HG03095 (cell line): ENCODE data around the gene TMEM208.

ENCODE experiments used
- ATAC-seq: cut with Tn5 transposase; IDR thresholded peaks from one replicate; pipeline ENCODE4 v1.9.1; 2021; ENCODE audit warnings: moderate library complexity; ENCODE audit not compliant: unreplicated experiment

The TMEM208 gene

DNA sequence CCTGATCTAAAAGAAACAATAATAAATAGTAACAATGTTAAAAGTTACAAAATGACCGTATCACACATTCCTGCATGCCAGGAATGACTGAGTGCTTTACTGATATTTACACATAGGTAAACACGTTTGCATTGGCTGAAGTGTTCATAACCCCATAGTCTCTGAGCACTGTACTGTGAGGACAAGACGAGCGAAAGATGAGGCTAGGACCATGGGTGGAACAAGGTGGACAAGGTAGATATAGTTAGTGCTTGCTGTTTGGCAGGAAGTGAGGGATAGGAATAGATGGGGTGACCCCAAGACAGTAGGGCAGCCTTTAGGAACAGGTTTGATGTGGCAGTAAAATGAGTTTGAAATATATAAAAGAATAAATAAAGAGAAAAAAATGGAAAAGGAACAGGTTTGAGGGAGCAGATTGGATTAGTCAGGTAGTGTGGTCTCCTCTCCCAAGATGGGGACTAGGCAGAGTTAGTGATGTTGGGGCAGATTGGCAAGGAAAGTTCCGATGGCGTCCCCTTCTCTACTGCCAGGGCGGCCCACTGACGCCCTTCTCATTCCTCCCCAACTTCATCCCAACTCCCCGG, 35.4 kb upstream of the TMEM208 start:
- ATAC-seq: no peak

DNA sequence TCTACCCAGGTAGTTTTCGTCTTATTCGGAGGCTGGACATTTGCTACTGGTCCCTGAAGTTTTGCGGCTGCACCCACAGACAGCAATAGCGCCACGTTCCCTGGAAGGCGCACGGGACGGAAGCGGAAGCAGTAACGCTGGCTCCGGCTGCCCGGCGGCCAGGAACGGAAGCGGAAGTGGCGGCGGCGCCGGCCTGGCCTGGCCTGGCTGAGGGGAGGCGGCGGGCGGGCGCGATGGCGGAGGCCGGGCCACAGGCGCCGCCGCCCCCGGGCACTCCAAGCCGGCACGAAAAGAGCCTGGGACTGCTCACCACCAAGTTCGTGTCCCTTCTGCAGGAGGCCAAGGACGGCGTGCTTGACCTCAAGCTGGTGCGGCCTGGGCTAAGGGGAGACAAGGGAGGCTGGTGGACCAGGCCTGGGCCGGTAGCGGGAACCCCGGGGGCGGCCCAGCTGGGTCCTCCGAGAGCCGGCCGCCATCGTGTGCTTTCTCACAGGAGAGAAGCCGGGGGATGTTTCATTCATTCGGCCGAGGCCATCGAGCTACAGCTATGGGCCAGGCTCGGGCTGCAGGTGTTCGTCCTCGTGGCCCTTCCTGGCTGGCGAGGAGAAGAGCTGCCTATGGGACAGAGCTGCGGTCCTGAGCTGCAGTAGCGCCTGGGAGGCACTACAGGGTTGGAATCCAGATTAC, 34.8 kb upstream of the TMEM208 start, which contains the start of gene E2F4:
E2F4 (plus strand) TSS at position 161 of the 687 bp plus-strand sequence; CDS start at position 234, 73 bp downstream.
- peak; percentile 78 for ATAC-seq

DNA sequence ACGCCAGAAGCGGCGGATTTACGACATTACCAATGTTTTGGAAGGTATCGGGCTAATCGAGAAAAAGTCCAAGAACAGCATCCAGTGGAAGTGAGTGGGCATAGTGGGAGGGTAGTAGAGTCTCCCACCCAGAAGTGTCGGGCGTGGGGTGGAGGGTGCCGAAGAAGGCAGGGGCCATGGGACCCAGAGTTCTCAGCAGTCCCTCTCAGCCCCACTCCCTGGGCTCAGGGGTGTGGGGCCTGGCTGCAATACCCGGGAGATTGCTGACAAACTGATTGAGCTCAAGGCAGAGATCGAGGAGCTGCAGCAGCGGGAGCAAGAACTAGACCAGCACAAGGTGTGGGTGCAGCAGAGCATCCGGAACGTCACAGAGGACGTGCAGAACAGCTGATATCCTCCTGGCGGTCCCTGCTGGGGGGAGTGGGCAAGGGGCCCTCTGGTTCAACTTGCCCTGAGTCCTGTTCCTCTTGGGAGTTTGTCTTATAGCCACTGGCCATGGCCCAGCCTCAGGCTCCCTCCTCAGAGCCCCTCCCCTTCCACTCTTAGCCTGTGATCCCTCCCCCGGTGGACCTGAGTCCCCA, 34.1 kb upstream of the TMEM208 start:
- ATAC-seq: no peak

DNA sequence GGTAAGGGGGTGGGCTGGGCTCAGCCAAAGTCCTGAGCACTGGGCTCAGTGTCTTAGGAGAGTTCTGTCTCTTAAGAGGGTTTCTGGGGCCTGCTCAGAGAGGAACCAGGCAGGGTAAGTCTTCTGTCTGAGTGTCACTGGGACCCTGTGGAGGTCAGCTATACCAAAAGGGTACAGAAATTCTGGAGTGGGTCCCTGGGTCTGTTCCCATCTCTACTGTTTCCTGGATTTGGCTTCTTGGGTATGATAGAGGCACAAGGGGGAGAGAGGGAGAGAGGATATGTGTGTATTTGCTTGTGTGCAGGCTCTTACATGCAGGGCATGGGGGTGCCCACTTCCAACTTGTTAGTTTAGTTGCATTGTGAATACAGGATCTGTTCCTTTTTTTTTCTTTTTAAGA, 33.4 kb upstream of the TMEM208 start:
- ATAC-seq: no peak

DNA sequence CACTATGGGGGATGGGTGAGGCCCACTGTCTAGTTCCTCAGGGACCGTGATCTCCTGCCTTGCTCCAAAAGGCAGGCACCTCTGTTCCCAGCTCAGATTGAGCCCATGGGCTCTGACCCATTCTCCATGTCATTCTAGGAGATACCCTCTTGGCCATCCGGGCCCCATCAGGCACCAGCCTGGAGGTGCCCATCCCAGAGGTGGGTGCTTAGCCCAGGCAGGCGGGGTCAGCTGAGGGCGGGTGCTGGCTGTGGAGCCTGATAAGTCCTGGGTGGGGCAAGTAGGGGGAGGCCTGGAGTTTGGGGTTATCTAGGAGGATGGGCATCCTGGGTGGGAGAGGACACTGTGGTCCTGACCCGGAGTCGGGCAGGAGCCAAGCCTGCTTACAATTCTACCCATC, 32.7 kb upstream of the TMEM208 start:
- no peak for ATAC-seq

DNA sequence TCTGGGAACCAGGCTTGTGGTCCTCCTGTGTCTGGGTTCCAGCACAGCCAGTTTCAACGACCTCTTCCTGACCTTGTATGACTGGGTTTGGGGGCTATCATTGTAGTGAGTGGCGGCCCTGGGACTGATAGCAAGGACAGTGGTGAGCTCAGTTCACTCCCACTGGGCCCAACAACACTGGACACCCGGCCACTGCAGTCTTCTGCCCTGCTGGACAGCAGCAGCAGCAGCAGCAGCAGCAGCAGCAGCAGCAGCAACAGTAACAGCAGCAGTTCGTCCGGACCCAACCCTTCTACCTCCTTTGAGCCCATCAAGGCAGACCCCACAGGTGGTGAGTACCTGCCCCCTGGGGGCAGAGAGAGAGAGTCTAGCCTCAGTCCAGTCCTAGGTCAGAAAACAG, 31.3 kb upstream of the TMEM208 start:
- no peak for ATAC-seq

DNA sequence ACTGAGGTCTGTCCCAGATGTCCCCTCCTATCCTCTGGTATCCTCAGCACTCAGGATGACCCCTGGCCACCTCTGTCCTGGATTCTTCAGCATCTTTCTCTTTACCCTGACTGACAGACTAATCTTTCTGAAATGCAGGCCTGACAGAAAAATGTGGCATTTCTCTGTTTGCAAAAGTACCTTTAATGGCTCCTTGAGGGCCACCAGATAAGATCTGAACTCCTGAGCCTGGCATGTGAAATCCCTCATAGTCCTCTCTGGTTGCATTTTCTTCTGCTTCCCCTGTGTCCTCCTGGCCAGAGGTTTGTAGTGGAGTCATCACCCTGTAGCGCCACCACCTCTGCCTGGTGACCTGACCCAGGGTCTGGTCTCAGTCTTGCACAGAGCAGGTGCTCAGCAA, 30.0 kb upstream of the TMEM208 start:
- no peak for ATAC-seq

DNA sequence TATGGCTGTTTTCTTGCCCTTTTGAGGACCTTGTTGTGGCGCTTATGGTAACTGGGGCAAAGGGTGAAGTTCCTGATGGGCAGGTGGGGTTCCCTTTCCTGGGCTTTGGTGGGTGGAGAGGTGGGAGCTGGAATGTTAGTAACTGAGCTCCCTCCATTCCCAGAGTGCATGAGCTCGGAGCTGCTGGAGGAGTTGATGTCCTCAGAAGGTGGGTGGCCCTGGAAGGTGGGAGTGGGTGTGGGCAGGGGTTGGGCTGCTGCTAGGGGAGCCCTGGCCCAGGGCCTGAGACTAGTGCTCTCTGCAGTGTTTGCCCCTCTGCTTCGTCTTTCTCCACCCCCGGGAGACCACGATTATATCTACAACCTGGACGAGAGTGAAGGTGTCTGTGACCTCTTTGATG, 29.2 kb upstream of the TMEM208 start:
- no peak for ATAC-seq

DNA sequence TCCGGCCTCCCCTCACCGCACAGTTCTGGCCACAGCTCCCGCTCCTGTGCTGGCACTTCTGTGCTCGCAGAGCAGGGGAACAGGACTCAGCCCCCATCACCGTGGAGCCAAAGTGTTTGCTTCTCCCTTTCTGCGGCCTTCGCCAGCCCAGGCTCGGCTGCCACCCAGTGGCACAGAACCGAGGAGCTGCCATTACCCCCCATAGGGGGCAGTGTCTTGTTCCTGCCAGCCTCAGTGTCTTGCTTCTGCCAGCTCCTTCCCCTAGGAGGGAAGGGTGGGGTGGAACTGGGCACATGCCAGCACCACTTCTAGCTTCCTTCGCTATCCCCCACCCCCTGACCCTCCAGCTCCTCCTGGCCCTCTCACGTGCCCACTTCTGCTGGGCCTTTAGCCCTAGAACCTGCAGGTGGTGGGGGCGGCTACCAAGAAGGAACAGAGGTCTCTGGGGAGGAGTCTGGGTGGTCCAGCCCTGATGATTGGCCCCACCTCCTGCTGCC, 28.6 kb upstream of the TMEM208 start:
- ATAC-seq: no peak

DNA sequence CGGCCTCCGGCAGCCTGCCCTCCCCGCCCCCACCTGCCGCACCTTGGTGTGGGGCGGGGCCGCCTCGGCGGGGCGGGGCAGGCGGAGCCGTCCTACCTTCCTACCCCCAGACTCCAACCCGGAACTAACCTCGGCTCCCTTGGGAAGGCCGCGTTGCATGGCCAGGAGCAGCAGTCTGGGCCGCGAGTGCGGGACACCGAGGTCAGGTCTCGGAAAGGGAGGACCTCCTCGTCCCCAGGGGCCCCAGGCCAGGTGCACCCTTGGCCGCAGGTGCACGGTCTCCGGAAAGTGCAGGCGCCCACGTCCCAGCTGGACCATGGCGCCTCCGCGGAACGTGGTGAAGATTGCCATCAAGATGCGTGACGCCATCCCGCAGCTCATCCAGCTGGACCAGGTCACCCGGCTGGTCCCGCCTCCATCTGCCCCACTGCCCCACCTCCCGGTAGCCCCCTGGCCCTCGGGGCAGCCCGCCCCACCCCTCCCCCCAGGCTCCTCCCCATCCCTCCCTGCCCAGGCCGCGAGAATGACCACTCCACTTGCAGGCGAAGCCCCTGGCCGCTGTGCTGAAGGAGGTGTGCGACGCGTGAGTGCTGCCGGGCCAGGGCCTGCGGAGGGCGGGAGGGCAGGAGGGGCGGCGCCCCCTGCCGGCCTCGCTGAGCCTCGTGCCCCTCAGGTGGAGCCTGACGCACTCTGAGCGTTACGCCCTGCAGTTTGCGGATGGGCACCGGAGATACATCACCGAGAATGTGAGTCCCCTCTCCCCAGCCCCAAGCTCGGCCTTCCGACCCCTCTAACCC, 27.7 kb upstream of the TMEM208 start, which contains the start of gene ELMO3:
ELMO3 (plus strand) TSS at position 121 of the 797 bp plus-strand sequence; CDS start at position 317, 196 bp downstream.
- ATAC-seq: no peak

DNA sequence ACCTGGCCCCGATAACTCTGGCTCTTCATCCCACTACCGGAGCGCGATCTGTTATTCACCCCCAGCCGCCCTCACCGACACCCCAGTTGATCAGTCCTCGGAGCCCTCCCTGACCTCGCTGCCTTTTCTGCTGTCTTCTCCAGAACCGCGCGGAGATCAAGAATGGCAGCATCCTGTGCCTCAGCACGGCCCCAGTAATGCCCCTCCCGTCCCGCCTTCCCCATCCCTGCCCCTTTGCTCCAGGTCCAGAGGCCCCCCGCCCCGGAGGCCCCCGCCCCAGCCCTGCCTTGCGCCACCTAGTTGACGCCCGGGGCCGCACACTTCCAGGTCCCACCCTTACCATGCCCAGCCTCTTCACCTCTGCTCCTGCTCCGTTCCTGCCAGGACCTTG, 27.1 kb upstream of the TMEM208 start:
- ATAC-seq: no peak

DNA sequence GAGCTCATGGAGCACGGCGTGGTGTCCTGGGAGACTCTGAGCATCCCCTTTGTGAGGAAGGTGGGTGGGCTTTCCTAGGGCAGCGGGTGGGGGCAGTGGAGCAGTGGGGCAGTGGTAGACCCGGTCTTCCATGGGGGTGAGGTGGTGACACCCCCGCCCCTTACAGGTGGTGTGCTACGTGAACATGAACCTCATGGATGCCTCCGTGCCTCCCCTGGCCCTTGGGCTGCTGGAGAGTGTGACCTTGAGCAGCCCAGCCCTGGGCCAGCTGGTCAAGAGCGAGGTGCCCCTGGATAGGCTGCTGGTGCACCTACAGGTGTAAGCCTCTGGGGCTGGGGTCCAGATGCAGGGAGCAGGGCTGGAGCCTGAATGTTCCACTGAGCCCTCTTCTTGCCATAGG, 26.4 kb upstream of the TMEM208 start:
- no peak for ATAC-seq

DNA sequence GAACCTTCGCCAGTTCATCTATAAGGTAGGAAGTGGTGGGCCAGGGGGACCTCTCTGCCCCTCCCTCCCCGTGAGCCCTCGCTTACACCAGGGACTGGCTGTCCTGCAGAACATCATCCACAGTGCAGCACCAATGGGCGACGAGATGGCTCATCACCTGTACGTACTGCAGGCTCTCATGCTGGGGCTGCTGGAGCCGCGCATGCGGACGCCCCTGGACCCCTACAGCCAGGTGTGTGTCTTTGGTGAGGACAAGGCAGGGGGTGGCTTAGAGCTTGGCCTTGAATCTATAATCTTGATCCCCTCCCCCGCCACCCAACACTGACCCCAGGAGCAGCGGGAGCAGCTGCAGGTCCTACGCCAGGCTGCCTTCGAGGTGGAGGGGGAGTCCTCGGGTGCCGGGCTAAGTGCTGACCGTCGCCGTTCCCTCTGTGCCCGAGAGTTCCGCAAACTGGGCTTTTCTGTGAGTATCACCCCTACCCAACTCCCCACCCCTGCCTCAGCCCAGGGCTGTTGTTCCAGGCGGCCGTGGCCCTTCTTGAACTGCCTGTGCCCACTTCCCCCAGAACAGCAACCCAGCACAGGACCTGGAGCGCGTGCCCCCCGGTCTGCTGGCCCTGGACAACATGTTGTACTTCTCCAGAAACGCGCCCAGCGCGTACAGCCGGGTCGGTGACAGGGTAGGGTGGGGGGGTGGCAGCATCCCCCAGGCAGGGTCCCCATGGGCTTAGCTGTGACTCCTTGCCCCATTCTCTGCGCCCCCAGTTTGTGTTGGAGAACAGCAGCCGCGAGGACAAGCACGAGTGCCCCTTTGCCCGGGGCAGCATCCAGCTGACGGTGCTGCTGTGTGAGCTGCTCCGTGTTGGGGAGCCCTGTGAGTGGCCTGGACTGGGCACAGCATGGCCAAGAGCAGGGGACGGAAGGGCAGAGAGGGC, 25.3 kb upstream of the TMEM208 start:
- ATAC-seq: no peak

DNA sequence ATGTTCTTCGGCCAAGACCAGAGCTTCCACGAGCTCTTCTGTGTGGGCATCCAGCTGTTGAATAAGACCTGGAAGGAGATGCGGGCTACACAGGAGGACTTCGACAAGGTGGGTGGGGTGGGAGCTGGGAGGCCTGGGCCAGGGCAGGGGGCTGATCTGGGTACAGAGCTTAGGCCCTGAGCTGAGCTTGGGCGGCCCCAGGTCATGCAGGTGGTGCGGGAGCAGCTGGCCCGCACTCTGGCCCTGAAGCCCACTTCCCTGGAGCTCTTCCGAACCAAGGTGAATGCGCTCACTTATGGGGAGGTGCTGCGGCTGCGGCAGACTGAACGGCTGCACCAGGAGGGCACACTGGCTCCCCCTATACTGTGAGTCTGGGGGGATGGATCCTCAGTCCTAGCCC, 24.5 kb upstream of the TMEM208 start:
- no peak for ATAC-seq

DNA sequence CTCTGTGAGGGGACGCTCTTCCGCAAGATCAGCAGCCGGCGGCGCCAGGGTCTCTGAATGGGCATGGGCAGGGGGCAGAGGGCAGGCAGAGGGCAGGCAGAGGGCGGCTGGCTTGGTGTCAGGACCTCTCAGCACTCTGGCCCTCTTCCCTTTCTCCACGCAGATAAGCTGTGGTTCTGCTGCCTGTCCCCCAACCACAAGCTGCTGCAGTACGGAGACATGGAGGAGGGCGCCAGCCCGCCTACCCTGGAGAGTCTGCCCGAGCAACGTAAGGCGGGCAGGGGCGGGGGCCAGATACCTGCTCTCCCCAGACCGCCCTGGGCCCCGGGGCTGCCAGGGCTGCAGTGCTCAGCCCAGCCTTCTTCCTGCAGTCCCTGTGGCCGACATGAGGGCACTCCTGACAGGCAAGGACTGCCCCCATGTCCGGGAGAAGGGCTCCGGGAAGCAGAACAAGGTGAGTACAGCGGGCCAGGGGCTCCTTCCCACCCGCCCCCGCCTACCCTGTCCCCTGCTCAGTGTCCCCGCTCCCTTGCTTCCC, 23.9 kb upstream of the TMEM208 start:
- ATAC-seq: no peak

DNA sequence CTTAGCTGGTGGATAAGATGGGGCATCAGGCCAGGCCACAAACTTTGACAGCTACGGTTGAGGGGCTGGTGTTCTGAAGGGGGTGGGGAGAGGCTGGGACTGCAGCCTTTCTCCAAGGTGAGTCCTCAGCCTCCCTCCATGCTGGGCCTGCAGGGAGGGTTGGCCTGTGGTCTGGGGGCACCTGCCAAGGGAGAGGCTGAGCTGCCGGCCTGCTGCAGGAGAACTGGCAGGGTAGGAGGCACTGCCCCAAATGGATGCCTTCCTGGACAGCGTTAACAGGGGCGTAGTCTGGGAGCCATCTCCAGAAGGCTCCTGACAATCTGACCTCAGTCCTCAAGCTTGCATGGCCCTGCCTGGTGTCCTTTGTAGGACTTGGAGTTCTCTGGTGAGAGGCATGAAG, 22.9 kb upstream of the TMEM208 start:
- no peak for ATAC-seq

DNA sequence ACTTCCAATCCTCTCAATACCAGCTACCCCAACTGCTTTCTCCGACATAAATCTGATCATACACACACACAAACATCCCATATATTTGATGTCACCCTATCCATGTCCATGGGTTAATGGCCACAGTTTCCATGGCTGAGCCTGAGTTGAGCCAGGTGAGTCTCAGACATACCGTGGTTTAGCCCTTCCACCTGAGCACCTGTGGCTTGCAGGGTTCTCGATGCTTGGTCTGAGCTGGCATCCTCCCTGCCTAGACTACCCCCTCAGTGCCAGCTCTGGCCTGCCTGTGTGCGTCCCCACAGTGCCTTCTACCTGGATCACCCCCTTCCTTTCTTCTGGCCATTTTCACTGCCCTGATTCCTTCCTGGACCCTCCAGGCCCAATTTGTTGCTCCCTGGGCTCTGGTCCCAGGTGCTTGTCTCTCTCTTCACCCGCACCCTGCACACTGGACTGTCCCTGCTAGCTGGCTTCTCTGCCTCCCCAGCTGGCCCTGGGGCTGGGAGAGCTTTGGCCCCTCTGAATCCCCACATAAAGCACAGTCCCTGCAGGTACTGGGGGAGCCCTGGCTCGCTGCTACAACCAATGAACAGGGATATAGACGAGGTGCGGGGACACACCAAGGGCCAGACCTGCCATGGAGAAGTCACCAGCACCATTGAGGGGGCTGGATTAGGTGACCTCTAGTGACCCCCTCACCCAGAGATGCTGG, 20.6 kb upstream of the TMEM208 start:
- ATAC-seq: no peak

DNA sequence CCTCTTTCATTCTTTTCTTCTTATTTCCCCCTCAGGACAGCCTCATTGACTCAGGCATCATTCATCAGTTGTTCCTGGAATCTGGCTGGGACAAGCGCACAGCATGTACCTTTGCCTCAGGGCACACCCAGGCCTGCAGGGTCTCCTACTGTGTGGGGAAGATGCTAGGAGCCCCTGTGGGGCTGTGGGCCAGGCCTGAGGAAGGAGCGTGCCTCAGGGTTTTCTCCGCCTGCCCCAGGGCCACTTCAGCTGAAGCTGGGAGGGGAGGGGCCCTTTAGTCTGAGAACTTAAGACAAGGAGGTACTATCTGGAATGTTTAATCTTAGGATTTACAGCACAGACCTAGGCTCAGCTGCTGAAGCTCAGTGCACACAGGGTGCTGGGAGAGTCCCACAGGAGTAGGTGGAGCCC, 20.1 kb upstream of the TMEM208 start:
- no peak for ATAC-seq
